GM12878 (cell line): Measurements from ENCODE around the gene RAET1G. TPM values are rescaled to one million over a fixed set of nuclear protein-coding genes. Genes with fewer than 3 reads are reported as not detected.

ENCODE experiments used
- ATAC-seq: fragments of 200-7000 bp; cut with Tn5 transposase; 3 replicates; pipeline ENCODE4 v1.9.1; 2020; ENCODE audit warnings: mild to moderate bottlenecking, moderate library complexity
- BruUV-seq: library from RNA; stranded (reverse); fragments of 400-500 nt; replicated peaks from 2 replicates; lab custom pipeline; 2021; lab: Mats Ljungman, UMichigan
- CTCF ChIA-PET: fragments of 300-600 bp; sonication (Branson Sonifier 250); formaldehyde crosslinking; extraction: SDS; loops from one replicate; lab custom pipeline; 2021; ENCODE audit warnings: inconsistent platforms; lab: Yijun Ruan, JAX
- POLR2A ChIA-PET: fragments of 350-600 bp; formaldehyde crosslinking; extraction: SDS; loops from one replicate; lab custom pipeline; 2021; ENCODE audit warnings: inconsistent platforms; lab: Charles Lee
- RAD21 ChIA-PET: fragments of 300-600 bp; sonication (Branson Sonifier 250); formaldehyde crosslinking; loops from one replicate; lab custom pipeline; 2023; ENCODE audit warnings: antibody characterized with exemption; ENCODE audit not compliant: unreplicated experiment; lab: Charles Lee
- SMC1A ChIA-PET: fragments of 300-600 bp; sonication (Branson Sonifier 250); formaldehyde crosslinking; loops from one replicate; lab custom pipeline; 2023; ENCODE audit not compliant: unreplicated experiment, uncharacterized antibody; lab: Charles Lee
- DNase-seq: peaks from one replicate; pipeline ENCODE4 v3.0.0-alpha.2; 2011; ENCODE audit warnings: low read depth, low spot score
- FAIRE-seq: peaks from 3 replicates; lab custom pipeline; 2011; peaks lifted over from hg19 to GRCh38; lab: Jason Lieb, UNC
- H2AFZ ChIP-seq: 2 replicates; pipeline ENCODE4 v1.6.0; 2011; ENCODE audit warnings: low read depth, low read length, control low read depth; ENCODE audit not compliant: control insufficient read depth
- H3K27ac ChIP-seq: 2 replicates; pipeline ENCODE4 v1.5.1; 2011; ENCODE audit warnings: control low read depth; ENCODE audit not compliant: control insufficient read depth, insufficient read depth
- H3K27me3 ChIP-seq, 2 experiments: replicated peaks in 1 of 2; 2 replicates each; pipeline versions ENCODE4 v1.6.0 to v1.6.1; 2011; ENCODE audit warnings: low read length in 1 of 2; ENCODE audit not compliant: control insufficient read depth in 2 of 2, insufficient read depth in 2 of 2
- H3K36me3 ChIP-seq, 2 experiments: 2 replicates each; pipeline ENCODE4 v1.5.1; 2011; ENCODE audit warnings: low read length in 1 of 2; ENCODE audit not compliant: control insufficient read depth in 2 of 2, insufficient read depth in 2 of 2
- H3K4me1 ChIP-seq: 2 replicates; pipeline ENCODE4 v1.6.1; 2011; ENCODE audit warnings: mild to moderate bottlenecking, low read length, moderate library complexity, mixed read lengths; ENCODE audit not compliant: control insufficient read depth, insufficient read depth
- H3K4me2 ChIP-seq: 2 replicates; pipeline ENCODE4 v1.6.0; 2011; ENCODE audit warnings: control low read depth; ENCODE audit not compliant: control insufficient read depth, insufficient read depth
- H3K4me3 ChIP-seq: fragments of 200-600 bp; sonication (generic); 2 replicates; pipeline ENCODE4 v1.5.1; 2016
- H3K79me2 ChIP-seq: 2 replicates; pipeline ENCODE4 v1.6.0; 2011; ENCODE audit warnings: low read length; ENCODE audit not compliant: control insufficient read depth, insufficient read depth
- H3K9ac ChIP-seq: 2 replicates; pipeline ENCODE4 v1.8.0; 2011; ENCODE audit warnings: low read length, control low read depth, mixed read lengths; ENCODE audit not compliant: control insufficient read depth, insufficient read depth
- H3K9me3 ChIP-seq: replicated peaks from 3 replicates; pipeline ENCODE4 v1.5.1; 2011; ENCODE audit warnings: mild to moderate bottlenecking, low read length; ENCODE audit not compliant: control insufficient read depth, insufficient read depth
- H4K20me1 ChIP-seq: 2 replicates; pipeline ENCODE4 v1.6.0; 2011; ENCODE audit not compliant: control insufficient read depth, insufficient read depth
- E2F8 ChIP-seq: fragments of 450-650 bp; IDR thresholded peaks from 2 replicates; pipeline ENCODE4 v1.6.1; 2018; ENCODE audit warnings: mild to moderate bottlenecking, low read depth, moderate library complexity; ENCODE audit not compliant: partially characterized antibody
- E4F1 ChIP-seq: fragments of 450-650 bp; IDR thresholded peaks from 2 replicates; pipeline ENCODE4 v1.6.1; 2018; ENCODE audit warnings: borderline replicate concordance, mild to moderate bottlenecking; ENCODE audit not compliant: partially characterized antibody
- EGR1 ChIP-seq, 2 experiments: IDR thresholded peaks; 1 replicate in 1 of 2; 2 replicates in 1 of 2; pipeline ENCODE4 v1.6.1; 2011 to 2012; ENCODE audit warnings: low read depth in 2 of 2, low read length in 2 of 2, borderline replicate concordance in 1 of 2, mild to moderate bottlenecking in 1 of 2, moderate library complexity in 1 of 2
- ELK1 ChIP-seq: IDR thresholded peaks from 2 replicates; pipeline ENCODE4 v1.6.1; 2012; ENCODE audit warnings: low read depth, low read length, improper control_type of control experiment
- GATAD2B ChIP-seq: fragments of 450-650 bp; conservative IDR thresholded peaks from 2 replicates; pipeline ENCODE4 v1.6.1; 2017; ENCODE audit warnings: low read depth, mild to moderate bottlenecking, moderate library complexity
- MTA3 ChIP-seq: IDR thresholded peaks from 2 replicates; pipeline ENCODE4 v1.6.1; 2012; ENCODE audit warnings: low read length, inconsistent platforms, borderline replicate concordance
- NKRF ChIP-seq: fragments of 450-650 bp; conservative IDR thresholded peaks from 2 replicates; pipeline ENCODE4 v1.6.1; 2017; ENCODE audit warnings: mild to moderate bottlenecking, moderate library complexity
- POLR2AphosphoS5 ChIP-seq: IDR thresholded peaks from 2 replicates; pipeline ENCODE4 v1.6.1; 2011; ENCODE audit warnings: mild to moderate bottlenecking, low read length, inconsistent platforms
- RELB ChIP-seq: fragments of 450-650 bp; IDR thresholded peaks from 2 replicates; pipeline ENCODE4 v1.6.1; 2017; ENCODE audit warnings: low read depth, mild to moderate bottlenecking, moderate library complexity
- RUNX3 ChIP-seq: IDR thresholded peaks from 2 replicates; pipeline ENCODE4 v1.6.1; 2012; ENCODE audit warnings: low read length, inconsistent platforms
- WRNIP1 ChIP-seq: IDR thresholded peaks from 2 replicates; pipeline ENCODE4 v1.6.1; 2011; ENCODE audit warnings: low read depth, low read length, improper control_type of control experiment, borderline replicate concordance
- YY1 ChIP-seq: IDR thresholded peaks from 2 replicates; pipeline ENCODE4 v1.6.1; 2011; ENCODE audit warnings: low read depth, mild to moderate bottlenecking, low read length
- ZNF384 ChIP-seq: IDR thresholded peaks from 2 replicates; pipeline ENCODE4 v1.6.1; 2012; ENCODE audit warnings: low read depth, mild to moderate bottlenecking, low read length, improper control_type of control experiment, borderline replicate concordance
- WGBS: methylation state at CpG from one replicate; pipeline ENCODE4 v1.1.6; 2016; ENCODE audit warnings: low lambda C conversion rate; ENCODE audit not compliant: insufficient replicate concordance, insufficient coverage; ENCODE audit errors: missing lambda C conversion rate; 5-methylcytosine and 5-hydroxymethylcytosine counted together
- in situ Hi-C: fragments of 300-500 bp; cut with MboI; formaldehyde crosslinking; loops from 9 replicates; pipeline ENCODE4 v1.14.3; 2018; ENCODE audit warnings: mixed read lengths
- intact Hi-C: fragments of 100-400 bp; cut with micrococcal nuclease; formaldehyde crosslinking; loops from one replicate; pipeline ENCODE4 v1.14.2; 2022; ENCODE audit not compliant: unreplicated experiment
- polyA plus RNA-seq, 11 experiments: library from polyadenylated mRNA; depleted of rRNA in 4 of 11; unstranded in 6 of 11; stranded (reverse) in 5 of 11; fragments of >200 nt; fragmentation: Nextera tagmentation in 4 of 11; fragmentation: Illumina TruSeq in 1 of 11; extraction: Ambion mirVana in 4 of 11; extraction: Trizol in 1 of 11; gene quantifications; 1 replicate in 1 of 11; 2 replicates in 10 of 11; pipeline versions ENCODE4 v1.2.1 to v1.2.3, GENCODE V29; 2011 to 2016; ENCODE audit warnings: inconsistent platforms in 2 of 11, missing spikeins in 2 of 11, low read depth in 1 of 11
- total RNA-seq, 4 experiments: library from RNA; depleted of rRNA in 3 of 4; stranded (reverse); fragments of >200 nt in 3 of 4; fragmentation: Illumina TruSeq in 1 of 4; extraction: Trizol in 1 of 4; gene quantifications; 2 replicates each; pipeline versions ENCODE4 v1.2.1 to v1.2.3, GENCODE V29; 2013 to 2021

The RAET1G gene
- total and polyA plus RNA-seq, 10 of the 15 experiments (the other 5 are each of a cell fraction or from before 2014, with no cell fraction given): not detected

GRCh38 chr6:149935246-149935645 lies 12.3 kb upstream of the RAET1G start:
- H2AFZ ChIP-seq: no peak overlapping the region
- DNase-seq (no peak), ATAC-seq (no peak), FAIRE-seq (no peak)
- WGBS: 26% methylated on average over 4 of the region's 4 CpGs
- POLR2A ChIA-PET: interaction anchor here (0.6 kb wide), 1 partner anchor 206 kb away, joined by 3 read pairs; no protein-coding TSS in a partner anchor
- H3K4me2 ChIP-seq: no peak overlapping the region
- intact Hi-C loops: loop anchor here (5.0 to 10.0 kb wide), 4 partner anchors 132 to 880 kb away; partner anchors contain the start of gene ULBP3
- H3K9ac ChIP-seq: no peak overlapping the region
- H3K9me3 ChIP-seq: no peaks in the 10 kb centered on the region
- H3K79me2 ChIP-seq: no peaks in the 10 kb centered on the region
- no TSS peak for BruUV-seq
- RAD21 ChIA-PET: interaction anchor here (0.6 to 2.6 kb wide), 2 partner anchors 11 to 82 kb away, joined by 3 to 15 read pairs; no protein-coding TSS in a partner anchor
- in situ Hi-C loops: loop anchor here (5.0 to 10.0 kb wide), 2 partner anchors 72 to 880 kb away; no protein-coding TSS in a partner anchor
- H3K27ac ChIP-seq: no peak overlapping the region
- H3K4me3 ChIP-seq: no peak overlapping the region
- peaks cover 16% of the 10 kb centered on the region for H3K4me1 ChIP-seq
- no peaks in the 10 kb centered on the region; the same call in none of the 2 replicates for H4K20me1 ChIP-seq
- H3K36me3 ChIP-seq: no peaks in the 10 kb centered on the region
- H3K27me3 ChIP-seq: peaks cover 6 to 8% of the 10 kb centered on the region in 2 experiments
- CTCF ChIA-PET: interaction anchor here (1.0 to 1.6 kb wide), 3 partner anchors 78 to 82 kb away, joined by 3 to 18 read pairs (median 5); no protein-coding TSS in a partner anchor
- SMC1A ChIA-PET: interaction anchor here (1.0 to 1.3 kb wide), 2 partner anchors 82 kb away, joined by 7 to 9 read pairs; no protein-coding TSS in a partner anchor
- TF ChIP-seq MTA3: no peak
- no peak for TF ChIP-seq E4F1
- no peak for TF ChIP-seq NKRF
- no peak for TF ChIP-seq RUNX3
- TF ChIP-seq ZNF384: no peak
- no peak for TF ChIP-seq WRNIP1
- TF ChIP-seq RELB: no peak
- no peak for TF ChIP-seq YY1
- TF ChIP-seq GATAD2B: no peak
- no peak for TF ChIP-seq E2F8
- no peak for TF ChIP-seq EGR1 (IDR thresholded peaks at IDR 0.05; ENCODE audit: borderline replicate concordance in 1 of 2, low read depth in 2 of 2, low read length in 2 of 2)
- TF ChIP-seq POLR2AphosphoS5: no peak
- TF ChIP-seq ELK1: no peak
